Choroid plexus epithelial cell (primary cell): ENCODE data around the gene TAT.
"Not testable (repeated sequence)": the region's sequence is repeated elsewhere in the genome, so short reads cannot be mapped to it uniquely, and the experiment has no call there.

Experiments
- DNase-seq: peaks from one replicate; pipeline ENCODE4 v3.0.0-alpha.2; 2010; ENCODE audit warnings: low read depth
- H3K4me3 ChIP-seq: 2 replicates; pipeline ENCODE4 v1.5.1; 2011; ENCODE audit warnings: low read depth, mild to moderate bottlenecking, control low read depth, low read length, moderate library complexity
- TF ChIP-seq, protein P1 (sequence below): conservative IDR thresholded peaks from 2 replicates; pipeline ENCODE4 v1.5.1; 2011; ENCODE audit warnings: low read depth, mild to moderate bottlenecking, control low read depth, inconsistent platforms, low read length, moderate library complexity

The TAT gene

GRCh38 chr16:71576971-71577370, at the start of gene TAT:
Gene TAT (minus strand): TSS chr16:71577092. CDS start chr16:71576415, 677 bp downstream.
- no peak for DNase-seq
- TF ChIP-seq, protein P1, sequence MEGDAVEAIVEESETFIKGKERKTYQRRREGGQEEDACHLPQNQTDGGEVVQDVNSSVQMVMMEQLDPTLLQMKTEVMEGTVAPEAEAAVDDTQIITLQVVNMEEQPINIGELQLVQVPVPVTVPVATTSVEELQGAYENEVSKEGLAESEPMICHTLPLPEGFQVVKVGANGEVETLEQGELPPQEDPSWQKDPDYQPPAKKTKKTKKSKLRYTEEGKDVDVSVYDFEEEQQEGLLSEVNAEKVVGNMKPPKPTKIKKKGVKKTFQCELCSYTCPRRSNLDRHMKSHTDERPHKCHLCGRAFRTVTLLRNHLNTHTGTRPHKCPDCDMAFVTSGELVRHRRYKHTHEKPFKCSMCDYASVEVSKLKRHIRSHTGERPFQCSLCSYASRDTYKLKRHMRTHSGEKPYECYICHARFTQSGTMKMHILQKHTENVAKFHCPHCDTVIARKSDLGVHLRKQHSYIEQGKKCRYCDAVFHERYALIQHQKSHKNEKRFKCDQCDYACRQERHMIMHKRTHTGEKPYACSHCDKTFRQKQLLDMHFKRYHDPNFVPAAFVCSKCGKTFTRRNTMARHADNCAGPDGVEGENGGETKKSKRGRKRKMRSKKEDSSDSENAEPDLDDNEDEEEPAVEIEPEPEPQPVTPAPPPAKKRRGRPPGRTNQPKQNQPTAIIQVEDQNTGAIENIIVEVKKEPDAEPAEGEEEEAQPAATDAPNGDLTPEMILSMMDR, result no peak
- no peak within 1 kb of the TSS for H3K4me3 ChIP-seq

DNA sequence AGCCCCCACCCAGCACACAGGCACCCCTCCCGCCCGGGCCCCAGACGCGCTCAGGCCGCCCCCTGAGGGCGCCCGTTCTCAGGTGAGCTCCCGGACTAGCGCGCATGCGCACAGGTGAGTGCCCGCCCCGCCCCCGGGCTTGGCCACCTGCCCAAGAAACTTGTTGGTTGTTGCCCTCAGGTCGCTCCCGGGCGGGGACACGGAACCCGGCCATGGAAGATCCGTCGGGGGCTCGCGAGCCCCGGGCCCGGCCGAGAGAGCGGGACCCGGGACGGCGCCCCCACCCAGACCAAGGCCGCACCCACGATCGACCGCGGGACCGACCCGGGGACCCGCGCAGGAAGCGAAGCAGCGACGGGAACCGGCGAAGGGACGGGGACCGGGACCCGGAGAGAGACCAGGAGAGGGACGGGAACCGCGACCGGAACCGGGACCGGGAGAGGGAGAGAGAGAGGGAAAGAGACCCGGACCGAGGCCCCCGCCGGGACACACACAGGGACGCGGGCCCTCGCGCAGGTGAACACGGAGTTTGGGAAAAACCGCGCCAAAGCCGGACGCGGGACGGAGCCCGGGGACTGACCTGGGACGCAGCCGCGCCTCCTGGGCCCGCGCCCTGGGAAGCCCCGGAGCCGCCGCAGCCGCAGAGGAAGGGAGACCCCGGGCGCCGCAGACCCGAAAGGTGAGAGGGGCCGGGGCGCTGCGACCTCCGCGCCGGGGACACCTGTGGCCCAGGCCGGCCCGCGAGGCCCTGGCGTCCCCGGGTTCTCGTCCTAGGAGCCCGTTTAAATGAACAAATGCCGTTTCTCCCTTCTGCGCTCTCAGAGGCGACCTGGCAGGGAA, 49.3 kb upstream of the TAT start, which contains the start of gene MARVELD3:
Gene MARVELD3, plus strand, starts transcription at position 167 of the 840 bp plus-strand sequence. Its CDS starts 46 bp downstream, at position 213.
- DNase-seq, result no peak
- TF ChIP-seq, protein P1, result no peak
- H3K4me3 ChIP-seq, result peak within 1 kb of the TSS; percentile 49

- TF ChIP-seq, protein P1, result no peak
- DNase-seq, result no peak
- H3K4me3 ChIP-seq, result no peak overlapping the region
Observed at GRCh38 chr16:71625113-71625850, 48.4 kb upstream of the TAT start.

- no peak overlapping the region for H3K4me3 ChIP-seq
- DNase-seq, result no peak
- TF ChIP-seq, protein P1, result no peak
Observed at GRCh38 chr16:71623597-71623996, 46.7 kb upstream of the TAT start.

DNA sequence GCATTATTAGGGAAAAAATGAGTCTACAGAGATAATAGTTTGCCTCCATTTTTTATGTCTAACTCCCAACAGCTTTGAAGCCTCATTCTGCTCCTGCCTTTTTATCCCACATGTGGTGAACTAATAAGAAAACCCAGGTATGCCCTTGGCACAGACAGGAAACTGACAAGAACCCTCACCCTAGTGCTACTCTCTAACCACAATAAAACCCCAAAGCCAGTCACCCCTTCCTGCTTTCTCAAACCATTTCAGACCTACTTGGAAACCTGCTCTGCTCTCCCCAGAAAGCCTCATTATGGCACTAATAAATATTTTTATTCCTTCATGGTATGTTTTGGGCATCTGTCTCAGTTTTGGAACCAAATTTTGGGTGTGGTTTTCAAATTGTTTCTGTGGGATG, 45.2 kb upstream of the TAT start:
- no peak for DNase-seq
- TF ChIP-seq, protein P1, result no peak
- H3K4me3 ChIP-seq, result no peak overlapping the region

DNA sequence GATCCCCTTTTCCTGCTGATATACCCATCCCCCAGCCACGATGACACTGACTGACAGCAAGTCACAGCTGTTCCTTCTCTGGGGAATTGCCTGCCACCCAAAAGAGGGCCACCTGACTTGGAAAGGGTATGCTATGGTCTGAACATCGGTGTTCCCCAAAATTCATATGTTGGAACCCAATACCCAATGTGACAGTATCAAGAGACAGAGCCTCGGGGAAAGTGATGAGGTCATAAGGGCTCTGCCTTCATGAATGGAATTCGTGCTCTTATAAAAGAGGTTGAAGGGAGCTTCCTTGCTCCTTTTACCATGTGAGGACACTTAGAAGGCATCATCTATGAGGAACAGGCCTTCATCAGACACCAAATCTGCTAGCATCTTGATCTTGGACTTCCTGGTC, 41.5 kb upstream of the TAT start:
- TF ChIP-seq, protein P1, result no peak
- DNase-seq, result no peak
- no peak overlapping the region for H3K4me3 ChIP-seq

DNA sequence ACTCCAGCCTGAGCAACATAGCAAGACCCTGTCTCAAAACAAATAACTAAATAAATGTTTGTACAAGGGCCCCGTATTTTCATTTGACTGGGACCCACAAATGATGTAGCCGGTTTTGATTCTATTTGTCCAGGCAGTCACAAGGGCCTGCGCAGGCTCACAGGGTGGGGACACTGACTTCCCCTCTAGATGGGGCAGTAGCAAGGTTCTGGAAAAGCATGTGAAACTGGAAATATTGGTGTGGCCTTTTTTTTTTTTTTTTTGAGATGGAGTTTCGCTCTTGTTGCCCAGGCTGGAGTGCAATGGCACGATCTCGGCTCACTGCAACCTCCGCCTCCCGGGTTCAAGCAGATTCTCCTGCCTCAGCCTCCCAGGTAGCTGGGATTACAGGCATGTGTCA, 38.1 kb upstream of the TAT start:
- H3K4me3 ChIP-seq, DNase-seq: not testable (repeated sequence)
